GM06990 (cell line): ENCODE measurements around the gene WDR49.

Source experiments
- DNase-seq: peaks from one replicate; pipeline ENCODE4 v3.0.0-alpha.2; 2011; ENCODE audit not compliant: insufficient read length; ENCODE audit errors: extremely low read depth
- H3K27me3 ChIP-seq: replicated peaks from 2 replicates; pipeline ENCODE4 v1.6.0; 2011; ENCODE audit warnings: low read length; ENCODE audit not compliant: control insufficient read depth, insufficient read depth
- H3K36me3 ChIP-seq: 2 replicates; pipeline ENCODE4 v1.5.1; 2011; ENCODE audit warnings: low read length; ENCODE audit not compliant: control insufficient read depth, insufficient read depth
- H3K4me3 ChIP-seq: replicated peaks from 2 replicates; pipeline ENCODE4 v1.5.1; 2011; ENCODE audit warnings: low read depth, mild to moderate bottlenecking, control low read depth, low read length
- CTCF ChIP-seq: IDR thresholded peaks from 2 replicates; pipeline ENCODE4 v1.5.1; 2011; ENCODE audit warnings: low read length, control low read depth, mild to moderate bottlenecking, inconsistent platforms; ENCODE audit not compliant: insufficient read depth, poor library complexity, severe bottlenecking

The WDR49 gene

DNA sequence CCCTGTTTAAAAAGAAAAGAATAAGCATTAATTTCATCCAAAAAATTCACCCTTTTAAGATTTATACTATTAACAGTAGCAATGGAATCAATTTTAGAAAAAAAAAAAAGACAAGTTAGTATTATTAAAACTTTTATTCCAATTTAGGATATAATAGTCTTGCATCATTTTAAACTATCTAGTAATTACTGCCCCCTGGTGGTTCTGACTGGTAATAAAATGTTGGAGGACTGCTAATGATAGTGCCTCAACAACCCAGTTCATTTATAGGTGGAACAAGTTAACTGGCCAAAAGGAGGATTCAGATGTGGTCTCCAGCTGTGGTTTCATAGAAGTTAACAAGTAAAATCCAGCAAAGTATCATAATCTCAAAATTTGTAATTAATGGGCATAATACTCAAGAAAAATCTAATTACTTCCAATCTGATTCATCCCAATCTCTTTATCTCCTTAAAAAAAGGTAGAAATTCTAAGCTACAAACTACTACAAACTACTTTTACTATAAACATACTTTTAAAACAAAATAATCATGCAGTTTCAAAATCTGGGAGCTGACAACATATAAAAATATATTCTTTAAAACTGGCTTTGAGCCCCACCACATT, 30.7 kb upstream of the WDR49 start:
- H3K4me3 ChIP-seq: no peak overlapping the region
- no peaks in the 10 kb centered on the region for H3K36me3 ChIP-seq
- H3K27me3 ChIP-seq: no peaks in the 10 kb centered on the region
- peak; percentile 37 for DNase-seq
- peak; percentile 58 for TF ChIP-seq CTCF

DNA sequence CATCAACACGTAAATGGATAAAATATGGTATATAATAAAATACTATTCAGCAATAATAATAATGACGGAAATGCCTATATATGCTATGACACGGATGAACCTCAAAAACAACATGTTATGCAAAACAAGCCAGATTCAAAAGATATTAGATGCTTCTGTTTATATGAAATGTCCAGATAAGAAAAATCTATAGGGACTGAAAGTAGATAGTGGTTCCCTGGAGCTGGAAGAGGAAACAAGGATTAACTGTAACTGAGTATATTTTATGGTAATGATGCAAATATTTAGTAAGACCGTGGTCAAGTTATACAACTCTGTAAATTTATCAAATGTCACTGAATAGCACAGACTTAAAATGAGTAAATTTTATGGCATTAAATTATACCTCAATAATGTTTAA, 25.8 kb upstream of the WDR49 start:
- H3K27me3 ChIP-seq: no peaks in the 10 kb centered on the region
- DNase-seq: no peak
- no peak overlapping the region for H3K4me3 ChIP-seq
- TF ChIP-seq CTCF: no peak
- H3K36me3 ChIP-seq: no peaks in the 10 kb centered on the region; the same call in 1 of the 2 replicates

DNA sequence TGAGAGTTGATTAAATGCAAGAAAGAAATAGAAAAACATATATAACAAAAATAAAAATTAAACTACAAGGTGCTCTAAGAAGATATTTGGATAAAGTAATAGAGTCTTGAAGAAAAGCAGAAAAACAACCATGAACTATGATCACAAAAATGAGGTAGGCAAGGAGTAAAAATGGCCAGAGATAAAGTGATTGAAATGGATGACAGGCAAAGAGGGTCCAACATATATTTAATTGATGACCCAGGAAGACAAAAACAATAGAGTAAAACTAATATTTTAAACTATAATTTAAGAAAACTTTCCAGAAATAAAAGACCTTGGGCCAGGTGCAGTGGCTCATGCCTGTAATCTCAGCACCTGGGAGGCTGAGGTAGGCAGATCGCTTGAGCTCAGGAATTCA, 22.1 kb upstream of the WDR49 start:
- H3K4me3 ChIP-seq: no peak overlapping the region
- no peaks in the 10 kb centered on the region for H3K27me3 ChIP-seq
- no peaks in the 10 kb centered on the region; the same call in 1 of the 2 replicates for H3K36me3 ChIP-seq
- no peak for TF ChIP-seq CTCF
- DNase-seq: no peak

GRCh38 chr3:167673221-167673620, 19.5 kb upstream of the WDR49 start:
- H3K27me3 ChIP-seq: no peaks in the 10 kb centered on the region
- no peak for DNase-seq
- no peak overlapping the region for H3K4me3 ChIP-seq
- H3K36me3 ChIP-seq: no peaks in the 10 kb centered on the region; the same call in 1 of the 2 replicates
- TF ChIP-seq CTCF: no peak

DNA sequence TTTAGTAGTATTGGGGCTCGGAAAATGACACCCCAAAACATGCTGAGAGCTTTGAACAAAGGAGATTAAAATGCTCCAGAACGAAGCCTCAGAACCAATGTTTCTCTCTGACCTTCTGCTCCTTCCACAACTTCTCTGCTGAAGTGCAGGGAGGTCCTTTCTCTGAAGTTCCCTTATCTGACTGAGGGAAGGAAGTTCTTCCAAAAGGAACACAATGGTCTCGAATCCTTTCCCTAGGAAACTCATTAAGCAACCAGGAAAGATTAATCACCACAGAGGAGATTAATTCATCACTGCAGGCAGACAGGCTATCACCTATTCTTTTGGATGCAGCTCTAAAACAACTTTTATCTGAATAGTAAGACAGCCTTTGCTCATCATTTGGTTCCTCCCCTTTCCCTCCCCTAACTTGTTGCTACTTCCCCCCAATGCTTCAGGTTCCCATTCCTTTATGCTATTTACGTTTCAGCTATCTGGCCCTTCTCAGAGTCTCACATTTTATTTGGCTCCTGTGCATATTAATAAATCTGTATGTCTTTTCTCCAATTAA, 18.2 kb upstream of the WDR49 start:
- no peak overlapping the region for H3K4me3 ChIP-seq
- H3K36me3 ChIP-seq: no peaks in the 10 kb centered on the region; the same call in 1 of the 2 replicates
- no peak for TF ChIP-seq CTCF
- H3K27me3 ChIP-seq: no peaks in the 10 kb centered on the region
- DNase-seq: no peak
